ENCODE results near the gene SRA1. TPM values are rescaled to one million over a fixed set of nuclear protein-coding genes. Genes with fewer than 3 reads are reported as not detected.

SRA1 gene
- total and polyA plus RNA-seq, 2 of the 8 experiments (the other 6 are each of a cell fraction or from before 2014, with no cell fraction given): 27.4 to 39.4 TPM

- FAIRE-seq: no peak
- no peaks in the 10 kb centered on the region for H3K27me3 ChIP-seq (replicated peaks in 1 of 4; ENCODE audit: control insufficient read depth in 3 of 4, extremely low read depth in 1 of 4, insufficient read depth in 3 of 4, low read length in 3 of 4)
- peaks cover 0 to 3% of the 10 kb centered on the region in 2 experiments for H4K20me1 ChIP-seq (replicated peaks in 1 of 2; ENCODE audit: control insufficient read depth in 1 of 2, insufficient read depth in 2 of 2, low read length in 2 of 2)
- H2BK120ac ChIP-seq (replicated peaks; ENCODE audit: low read depth, low read length): no peak overlapping the region
- POLR2A ChIA-PET (ENCODE audit: partially characterized antibody): interaction anchor here (0.7 to 14.4 kb wide), 20 partner anchors 11 to 201 kb away, joined by 3 to 191 read pairs (median 5); partner anchors contain the start of genes APBB3, DND1, HARS1 and HARS2
- H3K9me3 ChIP-seq (ENCODE audit: insufficient read depth in 2 of 2, low read depth in 1 of 2, low read length in 1 of 2): no peaks in the 10 kb centered on the region
- peak overlapping the region; percentile 5 to 66 (median 44); a peak in 5 of 8 replicates for H3K4me3 ChIP-seq (ENCODE audit: extremely low read depth in 1 of 4, insufficient read depth in 2 of 4, low read depth in 3 of 4, low read length in 4 of 4)
- H3K23me2 ChIP-seq (ENCODE audit: low read depth, low read length): peaks cover 6% of the 10 kb centered on the region
- H2BK15ac ChIP-seq (ENCODE audit: low read length): no peak overlapping the region
- WGBS, 2 experiments (ENCODE audit: extremely low coverage in 1 of 2, insufficient coverage in 1 of 2, insufficient read length in 1 of 2, insufficient replicate concordance in 2 of 2, low coverage in 1 of 2, low lambda C conversion rate in 2 of 2, missing lambda C conversion rate in 1 of 2): 70% methylated on average over 13 of the region's 13 CpGs; no CpG with 5 or more reads in 1 of the 2 experiments
- H3K14ac ChIP-seq (ENCODE audit: insufficient read length): no peak overlapping the region
- H3K18ac ChIP-seq (ENCODE audit: extremely low read depth, low read length): peak overlapping the region; percentile 56
- H3K4me1 ChIP-seq (replicated peaks in 1 of 4; ENCODE audit: control insufficient read depth in 3 of 4, insufficient read depth in 4 of 4, low read length in 3 of 4): peaks cover 0 to 18% (median 6%) of the 10 kb centered on the region in 4 experiments; a peak in 4 of 7 replicates
- peak overlapping the region; percentile 26 for H2BK5ac ChIP-seq (ENCODE audit: low read depth, low read length)
- peak overlapping the region; percentile 33 for H3K4ac ChIP-seq (replicated peaks; ENCODE audit: insufficient read length, low read depth, low read length)
- CTCF ChIA-PET (ENCODE audit: partially characterized antibody): interaction anchor here (0.5 to 3.1 kb wide), 20 partner anchors 11 to 309 kb away, joined by 3 to 19 read pairs (median 4); partner anchors contain the start of gene SRA1
- H3K36me3 ChIP-seq (ENCODE audit: control insufficient read depth in 2 of 4, insufficient read depth in 4 of 4, low read length in 3 of 4): peaks cover 13 to 42% (median 31%) of the 10 kb centered on the region in 4 experiments
- no peak overlapping the region for H3K23ac ChIP-seq (ENCODE audit: insufficient read length)
- H2AFZ ChIP-seq (ENCODE audit: low read length): no peak overlapping the region
- H3K27ac ChIP-seq (ENCODE audit: low read depth, low read length): peak overlapping the region; percentile 46; the same call in 1 of the 2 replicates
- no peak for TF ChIP-seq NANOG (IDR thresholded peaks at IDR 0.05; ENCODE audit: insufficient read depth, low read depth, low read length, poor library complexity, severe bottlenecking)
- no peak for TF ChIP-seq SIRT6 (IDR thresholded peaks at IDR 0.05; ENCODE audit: low read length)
- TF ChIP-seq, protein P1, sequence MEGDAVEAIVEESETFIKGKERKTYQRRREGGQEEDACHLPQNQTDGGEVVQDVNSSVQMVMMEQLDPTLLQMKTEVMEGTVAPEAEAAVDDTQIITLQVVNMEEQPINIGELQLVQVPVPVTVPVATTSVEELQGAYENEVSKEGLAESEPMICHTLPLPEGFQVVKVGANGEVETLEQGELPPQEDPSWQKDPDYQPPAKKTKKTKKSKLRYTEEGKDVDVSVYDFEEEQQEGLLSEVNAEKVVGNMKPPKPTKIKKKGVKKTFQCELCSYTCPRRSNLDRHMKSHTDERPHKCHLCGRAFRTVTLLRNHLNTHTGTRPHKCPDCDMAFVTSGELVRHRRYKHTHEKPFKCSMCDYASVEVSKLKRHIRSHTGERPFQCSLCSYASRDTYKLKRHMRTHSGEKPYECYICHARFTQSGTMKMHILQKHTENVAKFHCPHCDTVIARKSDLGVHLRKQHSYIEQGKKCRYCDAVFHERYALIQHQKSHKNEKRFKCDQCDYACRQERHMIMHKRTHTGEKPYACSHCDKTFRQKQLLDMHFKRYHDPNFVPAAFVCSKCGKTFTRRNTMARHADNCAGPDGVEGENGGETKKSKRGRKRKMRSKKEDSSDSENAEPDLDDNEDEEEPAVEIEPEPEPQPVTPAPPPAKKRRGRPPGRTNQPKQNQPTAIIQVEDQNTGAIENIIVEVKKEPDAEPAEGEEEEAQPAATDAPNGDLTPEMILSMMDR (IDR thresholded peaks at IDR 0.05; ENCODE audit: control extremely low read depth in 1 of 3, insufficient read depth in 1 of 3, low read depth in 1 of 3, low read length in 3 of 3): no peak
- TF ChIP-seq CREB1 (IDR thresholded peaks at IDR 0.05): no peak
- no peak for TF ChIP-seq KDM4A (IDR thresholded peaks at IDR 0.05; ENCODE audit: low read depth, low read length, severe bottlenecking)
- no peak for TF ChIP-seq SAP30 (IDR thresholded peaks at IDR 0.05; ENCODE audit: insufficient read depth, insufficient replicate concordance, low read length)
- no peak for TF ChIP-seq FOSL1 (IDR thresholded peaks at IDR 0.05; ENCODE audit: insufficient read depth, low read depth, low read length)
- peak; percentile 80; the same call in 1 of the 2 replicates for TF ChIP-seq TBP (IDR thresholded peaks at IDR 0.05; ENCODE audit: low read depth, low read length)
- 0 out of 2 replicates have a peak, but pooled peaks have one; percentile 27 for TF ChIP-seq POLR2AphosphoS5 (IDR thresholded peaks at IDR 0.05; ENCODE audit: low read depth, low read length)
- H3K56ac ChIP-seq (replicated peaks; ENCODE audit: insufficient read length, low read depth, low read length): no peak overlapping the region
- H4K8ac ChIP-seq (ENCODE audit: extremely low read depth, insufficient read depth, low read length): no peak overlapping the region; the same call in 1 of the 2 replicates
- H2BK12ac ChIP-seq (ENCODE audit: low read depth, low read length): no peak overlapping the region
- no peak for DNase-seq (ENCODE audit: low read depth in 1 of 2, low spot score in 2 of 2)
- no peaks in the 10 kb centered on the region for H3K79me2 ChIP-seq (ENCODE audit: control insufficient read depth in 1 of 2, insufficient read depth in 2 of 2, low read length in 2 of 2)
- H3K79me1 ChIP-seq (ENCODE audit: low read depth, low read length): no peaks in the 10 kb centered on the region
- H3K9ac ChIP-seq (replicated peaks in 1 of 4; ENCODE audit: extremely low read depth in 1 of 4, low read depth in 3 of 4, low read length in 3 of 4): peak overlapping the region in 3 of 4 experiments; percentile 13 to 38 (median 34); a peak in 4 of 7 replicates
- H4K5ac ChIP-seq (ENCODE audit: insufficient read length, low read depth, low read length): no peak overlapping the region
- H3K4me2 ChIP-seq (ENCODE audit: insufficient read depth in 1 of 2, low read depth in 2 of 2, low read length in 2 of 2): peak overlapping the region; percentile 71 to 94
- H2BK20ac ChIP-seq (ENCODE audit: low read length): no peak overlapping the region
- no peak overlapping the region for H2AK5ac ChIP-seq (ENCODE audit: low read depth, low read length)
- no peak overlapping the region for H4K91ac ChIP-seq (replicated peaks; ENCODE audit: insufficient read length, low read length)
Measured at GRCh38 chr5:140546851-140547507, 10.3 kb downstream of the SRA1 start.

All from H1 (cell line).